GM10266 (cell line): Measurements from ENCODE around the gene MAS1.

Experiments used
- DNase-seq: peaks from one replicate; pipeline ENCODE4 v3.0.0; 2012; ENCODE audit errors: extremely low spot score
- TF ChIP-seq, protein P1 (sequence below): IDR thresholded peaks from 2 replicates; pipeline ENCODE4 v1.5.1; 2012; ENCODE audit warnings: mild to moderate bottlenecking, low read depth; ENCODE audit not compliant: control insufficient read depth, insufficient read depth; ENCODE audit errors: missing control alignments

Gene MAS1

DNA sequence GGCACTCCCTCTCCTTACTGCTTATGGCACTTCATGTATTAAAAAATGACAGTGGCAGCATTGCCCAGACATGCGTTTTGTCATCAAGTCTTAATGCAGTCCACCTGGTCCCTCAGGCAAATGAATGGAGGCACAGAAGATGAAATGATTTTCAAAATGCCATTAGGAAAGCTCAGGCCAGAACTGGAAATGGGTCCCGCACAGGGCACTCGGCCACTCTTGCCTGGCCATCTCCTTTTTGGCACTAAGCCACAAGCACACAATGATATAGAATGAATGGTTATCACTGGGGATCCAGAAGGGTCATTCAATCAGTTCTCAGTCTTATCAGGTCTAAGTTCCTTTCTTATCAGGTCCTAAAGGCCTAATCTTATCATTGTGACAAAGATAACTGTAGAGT lies 15.6 kb downstream of the MAS1 start:
- no peak for DNase-seq

DNA sequence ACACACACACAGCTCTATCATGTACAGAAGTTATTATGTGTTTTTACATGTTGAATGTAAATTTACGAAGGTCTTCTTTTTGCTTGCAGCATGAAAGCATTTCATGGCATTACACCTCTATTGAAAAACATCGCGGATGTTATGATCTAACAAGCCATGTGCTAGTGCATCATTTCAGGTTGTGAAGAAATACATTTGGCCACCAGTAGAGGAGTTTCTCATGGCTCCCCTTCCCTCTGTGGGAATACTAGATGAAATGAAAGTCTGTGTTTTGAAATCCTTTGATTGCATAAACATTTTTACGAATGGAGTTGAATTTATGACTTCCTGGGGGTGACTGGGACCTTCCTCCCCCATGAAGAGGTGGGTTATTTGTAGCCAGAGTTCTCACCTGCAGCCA lies 17.7 kb downstream of the MAS1 start:
- TF ChIP-seq, protein P1, sequence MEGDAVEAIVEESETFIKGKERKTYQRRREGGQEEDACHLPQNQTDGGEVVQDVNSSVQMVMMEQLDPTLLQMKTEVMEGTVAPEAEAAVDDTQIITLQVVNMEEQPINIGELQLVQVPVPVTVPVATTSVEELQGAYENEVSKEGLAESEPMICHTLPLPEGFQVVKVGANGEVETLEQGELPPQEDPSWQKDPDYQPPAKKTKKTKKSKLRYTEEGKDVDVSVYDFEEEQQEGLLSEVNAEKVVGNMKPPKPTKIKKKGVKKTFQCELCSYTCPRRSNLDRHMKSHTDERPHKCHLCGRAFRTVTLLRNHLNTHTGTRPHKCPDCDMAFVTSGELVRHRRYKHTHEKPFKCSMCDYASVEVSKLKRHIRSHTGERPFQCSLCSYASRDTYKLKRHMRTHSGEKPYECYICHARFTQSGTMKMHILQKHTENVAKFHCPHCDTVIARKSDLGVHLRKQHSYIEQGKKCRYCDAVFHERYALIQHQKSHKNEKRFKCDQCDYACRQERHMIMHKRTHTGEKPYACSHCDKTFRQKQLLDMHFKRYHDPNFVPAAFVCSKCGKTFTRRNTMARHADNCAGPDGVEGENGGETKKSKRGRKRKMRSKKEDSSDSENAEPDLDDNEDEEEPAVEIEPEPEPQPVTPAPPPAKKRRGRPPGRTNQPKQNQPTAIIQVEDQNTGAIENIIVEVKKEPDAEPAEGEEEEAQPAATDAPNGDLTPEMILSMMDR: no peak
- no peak for DNase-seq

More for the DNA sequence above, 15.6 kb downstream of the MAS1 start:
- TF ChIP-seq, protein P1: no peak

DNA sequence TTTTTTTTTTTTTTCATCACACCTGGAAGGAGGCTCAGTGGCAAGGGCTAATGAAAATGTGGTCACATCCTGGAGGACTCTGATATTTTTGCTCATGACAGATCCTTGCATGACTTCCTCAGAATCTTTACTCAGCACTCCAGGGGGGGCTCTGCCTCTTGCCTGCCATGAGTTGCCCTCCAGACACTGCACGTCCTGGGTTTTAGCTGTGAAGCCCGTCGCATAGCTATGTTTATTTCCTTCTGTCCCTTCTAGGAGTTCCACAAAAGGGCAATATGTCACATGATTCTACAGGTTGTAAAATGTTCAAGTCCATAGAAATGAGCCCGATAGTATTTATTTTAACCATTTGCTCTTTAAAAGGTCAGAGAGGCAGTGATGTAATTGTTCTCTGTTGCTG lies 18.2 kb downstream of the MAS1 start:
- TF ChIP-seq, protein P1: no peak
- no peak for DNase-seq

DNA sequence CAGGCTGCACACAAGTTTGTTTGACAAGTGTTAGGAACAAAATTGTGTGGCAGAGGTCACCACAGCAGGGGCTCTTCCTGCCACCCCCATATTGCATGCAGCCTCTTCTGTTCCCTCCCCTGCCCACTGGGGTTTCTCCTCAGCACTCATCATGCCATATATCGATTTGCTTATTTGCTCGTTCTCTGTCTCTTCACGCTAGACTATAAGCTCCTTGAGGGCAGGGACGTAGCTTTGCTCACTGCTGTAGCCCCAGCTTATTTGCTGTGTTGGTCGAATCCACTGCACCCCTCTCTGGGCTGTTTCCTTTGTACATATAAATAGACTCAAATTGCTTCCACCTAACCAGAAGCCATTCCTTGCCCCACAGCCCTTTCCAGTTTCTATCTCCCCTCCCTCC lies 19.6 kb downstream of the MAS1 start:
- DNase-seq: no peak
- TF ChIP-seq, protein P1: no peak

DNA sequence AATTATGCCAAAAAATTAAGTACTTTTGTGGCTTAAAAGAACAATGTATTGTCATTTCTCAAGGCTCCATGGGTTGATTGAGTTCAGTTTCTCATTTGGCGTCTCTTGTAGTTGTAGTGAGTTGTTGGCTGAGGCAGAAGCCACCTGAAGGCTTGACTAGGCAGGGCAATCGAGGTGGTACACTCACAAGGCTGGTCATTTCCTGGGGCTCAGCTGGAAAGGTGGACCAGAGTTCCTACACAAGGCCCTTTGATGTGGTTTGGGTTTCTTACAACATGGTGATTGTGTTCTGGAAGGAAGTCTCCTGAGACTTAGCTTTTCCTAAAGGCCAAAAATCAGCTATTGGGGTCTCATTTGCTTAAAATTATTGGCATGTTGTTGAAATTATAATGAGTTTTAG lies 22.6 kb downstream of the MAS1 start:
- TF ChIP-seq, protein P1: no peak
- no peak for DNase-seq

DNA sequence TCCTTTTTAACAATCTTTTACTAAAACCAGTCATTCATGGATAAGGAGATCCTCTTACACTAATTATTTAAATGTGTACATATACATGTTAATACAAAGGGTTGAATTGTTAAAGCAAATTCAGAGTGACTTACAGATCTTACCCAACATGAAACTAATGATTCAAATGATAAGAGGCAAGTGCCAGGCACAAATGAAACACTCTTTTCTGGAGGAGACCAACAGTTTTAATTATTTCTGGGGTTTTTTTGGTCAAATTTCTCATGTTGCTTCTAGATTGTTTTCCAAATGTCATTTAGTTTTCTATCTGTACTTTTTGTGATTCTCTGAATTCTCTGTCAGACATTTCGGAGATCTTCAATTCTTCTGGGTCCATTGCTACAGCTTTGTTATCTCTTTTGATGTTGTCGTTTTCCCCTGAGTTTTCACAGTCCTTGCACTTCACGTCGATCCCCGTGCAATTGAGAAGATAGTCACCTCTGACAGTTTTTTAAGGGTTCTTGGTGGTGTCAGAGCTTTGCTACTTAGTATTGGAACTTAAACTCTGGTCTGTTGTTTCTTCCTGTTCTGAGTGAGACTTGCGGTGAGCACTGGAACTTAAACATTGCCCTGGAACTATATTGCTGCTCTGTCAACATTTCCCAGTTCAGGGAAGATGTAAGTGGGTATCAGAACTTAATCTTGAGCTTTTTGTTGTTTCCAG lies 23.2 kb downstream of the MAS1 start:
- DNase-seq: no peak
- TF ChIP-seq, protein P1: no peak

DNA sequence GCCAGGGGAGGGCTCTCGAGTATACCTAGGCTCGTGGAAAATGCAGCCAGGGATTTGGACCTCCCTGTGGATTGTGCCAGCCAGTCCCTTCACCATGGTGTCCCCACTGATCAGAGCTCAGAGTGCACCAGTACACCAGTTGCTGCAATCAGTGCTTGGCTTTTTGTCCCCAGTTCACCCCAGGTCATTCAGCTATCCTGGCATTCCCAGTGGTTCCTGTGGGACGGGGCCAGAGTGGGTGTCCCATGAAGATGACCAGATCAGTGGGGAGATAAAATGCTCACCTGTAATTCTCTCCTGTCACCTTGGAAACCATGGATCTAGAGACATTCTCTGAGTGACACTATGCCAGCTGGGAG lies 23.8 kb downstream of the MAS1 start:
- TF ChIP-seq, protein P1: no peak
- DNase-seq: no peak
